ENCODE results near the gene MGRN1. TPM values are rescaled to one million over a fixed set of nuclear protein-coding genes. Genes with fewer than 3 reads are reported as not detected.

Gene MGRN1
- total RNA-seq, 1 experiment from 2014 or later = 61.3 TPM

DNA sequence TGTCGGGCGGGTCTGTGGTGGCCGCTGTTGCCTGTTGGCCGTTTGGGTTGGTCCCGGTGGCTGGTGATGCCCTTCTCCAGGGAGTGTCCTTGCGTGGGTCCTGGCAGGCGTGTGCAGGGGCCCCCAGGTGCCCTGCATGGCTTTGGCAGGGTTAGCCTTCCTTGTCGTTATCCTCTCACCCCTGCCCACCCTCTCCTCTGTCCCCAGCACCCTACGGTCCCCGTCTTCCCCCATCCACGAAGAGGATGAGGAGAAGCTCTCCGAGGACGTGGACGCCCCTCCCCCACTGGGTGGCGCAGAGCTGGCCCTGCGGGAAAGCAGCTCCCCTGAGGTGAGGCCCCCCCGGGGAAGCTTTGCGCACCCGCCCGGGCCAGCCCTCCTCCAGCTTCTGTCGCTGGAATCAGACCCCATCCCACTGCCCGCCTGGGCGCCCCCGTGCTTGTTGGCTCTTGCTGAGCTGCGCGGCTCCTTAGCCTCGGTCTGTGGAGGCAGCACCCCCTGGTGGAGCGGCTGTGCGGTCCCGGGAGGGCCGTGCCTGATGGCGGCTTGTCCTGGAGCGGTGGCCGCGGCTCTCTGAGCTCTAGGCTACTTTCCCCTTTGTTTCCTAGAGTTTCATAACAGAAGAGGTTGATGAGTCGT, 58.1 kb downstream of the MGRN1 start:
- Mint-ChIP-seq H3K4me1 (ENCODE audit: insufficient read depth, unreplicated experiment) (peaks cover 15% of the 10 kb centered on the region), H3K36me3 (ENCODE audit: insufficient read depth, unreplicated experiment) (peaks cover 65% of the 10 kb centered on the region), H3K9me3 (ENCODE audit: unreplicated experiment) (no peaks in the 10 kb centered on the region), H3K27me3 (ENCODE audit: insufficient read depth, unreplicated experiment) (no peaks in the 10 kb centered on the region), H3K27ac (ENCODE audit: low read depth, unreplicated experiment) (no peak overlapping the region), H3K4me3 (ENCODE audit: unreplicated experiment) (no peak overlapping the region)
- intact Hi-C loops (cut with micrococcal nuclease) = no loop called here
- POLR2A ChIA-PET = interaction anchor here (0.6 kb wide), 1 partner anchor 10 kb away, joined by 3 read pairs; the partner anchor contains the start of gene NUDT16L1
- BruUV-seq (replicated peaks) = no TSS peak
- TF ChIP-seq CTCF (IDR thresholded peaks at IDR 0.05; ENCODE audit: unreplicated experiment) = peak; percentile 20
- CTCF ChIA-PET = interaction anchor here (0.5 to 3.5 kb wide), 6 partner anchors 10 to 186 kb away, joined by 3 to 18 read pairs (median 5); partner anchors contain the start of gene MGRN1
- DNase-seq (ENCODE audit: unreplicated experiment) = peak; percentile 49

DNA sequence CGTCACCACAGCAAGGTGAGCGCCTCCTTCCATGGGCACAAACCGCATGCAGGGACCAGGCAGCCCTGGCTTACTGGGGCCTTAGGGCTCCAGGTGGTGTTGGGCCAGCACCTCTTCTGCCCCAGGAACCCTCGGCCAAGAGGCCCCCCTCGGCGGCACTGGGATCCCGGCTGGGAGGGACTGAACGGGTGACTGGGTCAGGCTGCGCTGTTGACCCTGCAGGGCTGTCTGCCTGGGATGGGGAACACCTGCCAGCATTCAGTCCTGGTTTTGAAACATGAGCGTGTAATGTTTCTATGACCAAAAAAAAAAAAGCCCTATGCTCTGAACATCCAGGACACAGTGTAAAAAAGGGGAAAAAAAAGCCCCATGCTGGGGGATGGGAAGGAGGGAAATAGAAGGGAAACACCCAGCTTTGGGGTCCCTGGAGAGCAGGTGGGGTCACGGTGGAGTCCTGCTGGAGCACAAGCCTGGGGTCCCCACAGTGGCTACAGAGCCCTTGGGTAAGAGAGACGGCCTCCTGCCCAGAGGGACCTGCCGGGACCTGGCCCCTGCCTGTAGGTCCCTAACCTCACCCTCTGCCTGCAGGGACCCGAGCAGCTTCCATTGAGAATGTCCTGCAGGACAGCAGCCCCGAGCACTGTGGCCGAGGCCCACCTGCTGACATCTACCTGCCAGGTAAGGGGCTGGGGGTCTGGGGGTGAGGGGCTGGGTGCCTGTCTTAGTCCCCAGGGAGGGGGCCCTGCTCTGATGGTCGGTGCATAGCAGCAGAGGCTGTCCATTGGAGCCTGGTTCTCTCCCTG, 58.8 kb downstream of the MGRN1 start:
- Mint-ChIP-seq H3K27me3 (ENCODE audit: insufficient read depth, unreplicated experiment) (no peaks in the 10 kb centered on the region), H3K9me3 (ENCODE audit: unreplicated experiment) (no peaks in the 10 kb centered on the region), H3K27ac (ENCODE audit: low read depth, unreplicated experiment) (no peak overlapping the region), H3K36me3 (ENCODE audit: insufficient read depth, unreplicated experiment) (peaks cover 69% of the 10 kb centered on the region), H3K4me3 (ENCODE audit: unreplicated experiment) (no peak overlapping the region), H3K4me1 (ENCODE audit: insufficient read depth, unreplicated experiment) (peaks cover 9% of the 10 kb centered on the region)
- no peak for TF ChIP-seq CTCF (IDR thresholded peaks at IDR 0.05; ENCODE audit: unreplicated experiment)
- intact Hi-C loops (cut with micrococcal nuclease) = no loop called here
- CTCF ChIA-PET = interaction anchor here (0.5 to 3.5 kb wide), 7 partner anchors 9 to 185 kb away, joined by 3 to 18 read pairs (median 4); partner anchors contain the start of gene MGRN1
- POLR2A ChIA-PET = interaction anchor here (0.6 kb wide), 1 partner anchor 10 kb away, joined by 3 read pairs; the partner anchor contains the start of gene NUDT16L1
- no peak for DNase-seq (ENCODE audit: unreplicated experiment)
- BruUV-seq (replicated peaks) = no TSS peak

- no peaks in the 10 kb centered on the region for H3K9me3 Mint-ChIP-seq (ENCODE audit: unreplicated experiment)
- H3K4me1 Mint-ChIP-seq (ENCODE audit: insufficient read depth, unreplicated experiment) = peaks cover 7% of the 10 kb centered on the region
- peaks cover 69% of the 10 kb centered on the region for H3K36me3 Mint-ChIP-seq (ENCODE audit: insufficient read depth, unreplicated experiment)
- ChIA-PET CTCF (interaction anchor here (0.6 kb wide), 4 partner anchors 8 to 805 kb away, joined by 3 to 4 read pairs (median 4); partner anchors contain the start of gene UBALD1), POLR2A (interaction anchor here (0.7 to 1.3 kb wide), 2 partner anchors 10 to 68 kb away, joined by 4 read pairs; no protein-coding TSS in a partner anchor)
- no peak for DNase-seq (ENCODE audit: unreplicated experiment)
- no peak overlapping the region for H3K27ac Mint-ChIP-seq (ENCODE audit: low read depth, unreplicated experiment)
- intact Hi-C loops (cut with micrococcal nuclease) = no loop called here
- no peaks in the 10 kb centered on the region for H3K27me3 Mint-ChIP-seq (ENCODE audit: insufficient read depth, unreplicated experiment)
- BruUV-seq (replicated peaks) = no TSS peak
- no peak overlapping the region for H3K4me3 Mint-ChIP-seq (ENCODE audit: unreplicated experiment)
- TF ChIP-seq CTCF (IDR thresholded peaks at IDR 0.05; ENCODE audit: unreplicated experiment) = no peak
Observed at GRCh38 chr16:4684058-4684715, 59.6 kb downstream of the MGRN1 start.

All from MCF 10A (cell line).